Measurements from ENCODE around the gene TVP23A. TPM values are rescaled to one million over a fixed set of nuclear protein-coding genes. Genes with fewer than 3 reads are reported as not detected.
"Not testable (repeated sequence)": the region's sequence is repeated elsewhere in the genome, so short reads cannot be mapped to it uniquely, and the experiment has no call there.

TVP23A gene
- total RNA-seq, 1 donor = not detected

DNA sequence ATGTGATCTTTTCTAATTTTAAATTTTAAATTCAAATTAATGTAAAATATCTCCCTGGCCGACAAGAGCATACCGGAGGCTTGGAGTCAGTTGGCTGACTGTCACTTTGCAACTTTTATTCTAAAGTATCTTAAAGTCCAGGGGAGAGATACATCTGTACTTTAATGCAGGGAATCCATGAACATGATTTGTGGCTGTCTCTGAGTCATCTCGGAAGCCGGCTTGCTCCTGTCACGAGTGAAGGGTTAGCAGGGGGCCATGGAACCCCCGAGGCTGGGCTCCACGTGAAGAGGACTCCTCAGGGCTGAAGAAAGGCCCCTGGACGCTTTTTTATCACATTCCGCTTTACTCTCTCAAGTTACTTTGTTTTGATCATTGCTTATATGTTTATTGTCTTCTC, 13.3 kb downstream of the TVP23A start:
- Histone ChIP-seq H3K4me1 (ENCODE audit: insufficient read depth, low read length) (no peaks in the 10 kb centered on the region), H3K4me3 (ENCODE audit: insufficient read depth, low read length) (no peak overlapping the region), H3K4me2 (ENCODE audit: insufficient read depth, low read length) (no peak overlapping the region), H3K27me3 (ENCODE audit: insufficient read depth, low read length) (peaks cover 10% of the 10 kb centered on the region), H3K27ac (ENCODE audit: low read depth, low read length) (no peak overlapping the region), H4K20me1 (ENCODE audit: insufficient read depth, low read length) (no peaks in the 10 kb centered on the region), H3K36me3 (ENCODE audit: insufficient read depth, low read length) (no peaks in the 10 kb centered on the region), H3K9me3 (ENCODE audit: low read depth, low read length) (no peaks in the 10 kb centered on the region), H3K79me2 (ENCODE audit: insufficient read depth, low read length) (no peaks in the 10 kb centered on the region), H2AFZ (ENCODE audit: low read length) (no peak overlapping the region)
- no peak for TF ChIP-seq CTCF (IDR thresholded peaks at IDR 0.05; ENCODE audit: extremely low read depth, low read depth, low read length)
- no peak for DNase-seq (ENCODE audit: insufficient read length, low spot score, missing footprints)

GRCh38 chr16:10799736-10800135, 18.9 kb downstream of the TVP23A start:
- Histone ChIP-seq H3K4me3 (ENCODE audit: insufficient read depth, low read length) (no peak overlapping the region), H4K20me1 (ENCODE audit: insufficient read depth, low read length) (no peaks in the 10 kb centered on the region), H2AFZ (ENCODE audit: low read length) (no peak overlapping the region), H3K79me2 (ENCODE audit: insufficient read depth, low read length) (no peaks in the 10 kb centered on the region), H3K36me3 (ENCODE audit: insufficient read depth, low read length) (no peaks in the 10 kb centered on the region), H3K9me3 (ENCODE audit: low read depth, low read length) (no peaks in the 10 kb centered on the region), H3K4me1 (ENCODE audit: insufficient read depth, low read length) (no peaks in the 10 kb centered on the region), H3K27ac (ENCODE audit: low read depth, low read length) (no peak overlapping the region), H3K27me3 (ENCODE audit: insufficient read depth, low read length) (peaks cover 3% of the 10 kb centered on the region), H3K4me2 (ENCODE audit: insufficient read depth, low read length) (no peak overlapping the region)
- no peak for DNase-seq (ENCODE audit: insufficient read length, low spot score, missing footprints)
- TF ChIP-seq CTCF (IDR thresholded peaks at IDR 0.05; ENCODE audit: extremely low read depth, low read depth, low read length) = no peak

DNA sequence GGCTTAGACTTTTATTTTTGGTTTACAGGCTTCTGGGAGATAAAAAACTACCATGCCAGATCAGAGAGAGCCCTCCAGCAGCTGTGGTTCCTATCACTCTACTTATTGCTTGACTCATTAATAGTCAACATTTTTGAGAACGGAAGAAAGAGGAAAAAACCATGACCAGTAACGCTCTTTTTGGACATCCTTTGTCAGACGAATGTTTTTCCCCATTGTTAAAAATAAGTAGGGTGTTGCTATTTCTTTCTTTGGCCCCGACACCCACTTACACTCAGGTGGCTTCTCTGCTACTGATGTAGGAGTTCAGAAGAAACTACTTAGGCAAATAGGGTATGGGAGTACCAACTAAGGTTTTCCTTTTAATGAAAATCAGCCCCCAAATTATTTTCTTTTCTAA, 27.5 kb downstream of the TVP23A start:
- Histone ChIP-seq H2AFZ (ENCODE audit: low read length) (no peak overlapping the region), H3K79me2 (ENCODE audit: insufficient read depth, low read length) (no peaks in the 10 kb centered on the region), H3K27me3 (ENCODE audit: insufficient read depth, low read length) (peaks cover 5% of the 10 kb centered on the region), H3K27ac (ENCODE audit: low read depth, low read length) (no peak overlapping the region), H3K36me3 (ENCODE audit: insufficient read depth, low read length) (no peaks in the 10 kb centered on the region), H3K4me3 (ENCODE audit: insufficient read depth, low read length) (no peak overlapping the region), H3K4me2 (ENCODE audit: insufficient read depth, low read length) (no peak overlapping the region), H3K9me3 (ENCODE audit: low read depth, low read length) (no peaks in the 10 kb centered on the region), H3K4me1 (ENCODE audit: insufficient read depth, low read length) (no peaks in the 10 kb centered on the region), H4K20me1 (ENCODE audit: insufficient read depth, low read length) (no peaks in the 10 kb centered on the region)
- no peak for TF ChIP-seq CTCF (IDR thresholded peaks at IDR 0.05; ENCODE audit: extremely low read depth, low read depth, low read length)
- DNase-seq (ENCODE audit: insufficient read length, low spot score, missing footprints) = no peak

GRCh38 chr16:10788630-10789029, 30.0 kb downstream of the TVP23A start:
- H2AFZ ChIP-seq (ENCODE audit: low read length); H3K9me3 ChIP-seq (ENCODE audit: low read depth, low read length); H3K36me3 ChIP-seq (ENCODE audit: insufficient read depth, low read length); H3K4me2 ChIP-seq (ENCODE audit: insufficient read depth, low read length); H3K4me3 ChIP-seq (ENCODE audit: insufficient read depth, low read length); H3K27me3 ChIP-seq (ENCODE audit: insufficient read depth, low read length); H3K4me1 ChIP-seq (ENCODE audit: insufficient read depth, low read length); DNase-seq (ENCODE audit: insufficient read length, low spot score, missing footprints); H4K20me1 ChIP-seq (ENCODE audit: insufficient read depth, low read length); H3K27ac ChIP-seq (ENCODE audit: low read depth, low read length); H3K79me2 ChIP-seq (ENCODE audit: insufficient read depth, low read length): not testable (repeated sequence)

Measured in osteoblast (primary cell).